NCI-H774 (cell line): ENCODE data around the gene CCDC69.
"Not testable (repeated sequence)": the region's sequence is repeated elsewhere in the genome, so short reads cannot be mapped to it uniquely, and the experiment has no call there.

ENCODE experiments used
- DNase-seq: peaks from one replicate; lab custom pipeline; 2025; lab: John Stamatoyannopoulos, UW

CCDC69 gene

GRCh38 chr5:151223447-151224264 lies at the start of gene CCDC69:
TSS of gene CCDC69 (minus strand) at chr5:151224092. CDS start at chr5:151223970, 122 bp downstream.
- DNase-seq: peak; percentile 23

GRCh38 chr5:151271336-151271735 lies 47.4 kb upstream of the CCDC69 start:
- DNase-seq: no peak

- no peak for DNase-seq
Observed at GRCh38 chr5:151270599-151270998, 46.7 kb upstream of the CCDC69 start.

GRCh38 chr5:151267491-151268260 lies 43.8 kb upstream of the CCDC69 start:
- DNase-seq: no peak

- DNase-seq: no peak
Observed at GRCh38 chr5:151264113-151264512, 40.2 kb upstream of the CCDC69 start.

- DNase-seq: no peak
Observed at GRCh38 chr5:151262532-151262931, 38.6 kb upstream of the CCDC69 start.

GRCh38 chr5:151259931-151260330 lies 36.0 kb upstream of the CCDC69 start:
- DNase-seq: peak; percentile 3

GRCh38 chr5:151258816-151259215 lies 34.9 kb upstream of the CCDC69 start:
- no peak for DNase-seq

- no peak for DNase-seq
Observed at GRCh38 chr5:151258201-151258611, 34.3 kb upstream of the CCDC69 start.

GRCh38 chr5:151257731-151258181 lies 33.9 kb upstream of the CCDC69 start:
- DNase-seq: no peak

GRCh38 chr5:151255621-151256286 lies 31.9 kb upstream of the CCDC69 start:
- DNase-seq: no peak

GRCh38 chr5:151254990-151255389 lies 31.1 kb upstream of the CCDC69 start:
- DNase-seq: not testable (repeated sequence)

GRCh38 chr5:151254556-151254955 lies 30.7 kb upstream of the CCDC69 start:
- DNase-seq: no peak

- no peak for DNase-seq
Observed at GRCh38 chr5:151253605-151253950, 29.7 kb upstream of the CCDC69 start.

- peak; percentile 98 for DNase-seq
Observed at GRCh38 chr5:151252762-151253604, 29.1 kb upstream of the CCDC69 start, which contains the start of gene GM2A. TSS of gene GM2A (plus strand) at chr5:151253185. CDS start at chr5:151253217, 32 bp downstream.

- DNase-seq: no peak
Observed at GRCh38 chr5:151251621-151252020, 27.7 kb upstream of the CCDC69 start.

- DNase-seq: no peak
Observed at GRCh38 chr5:151251001-151251551, 27.2 kb upstream of the CCDC69 start.

- DNase-seq: no peak
Observed at GRCh38 chr5:151250346-151251000, 26.6 kb upstream of the CCDC69 start.

GRCh38 chr5:151249281-151249680 lies 25.4 kb upstream of the CCDC69 start:
- DNase-seq: no peak

- no peak for DNase-seq
Observed at GRCh38 chr5:151248651-151249050, 24.8 kb upstream of the CCDC69 start.
